ENCODE measurements around the gene RBM33.

RBM33 gene

DNA sequence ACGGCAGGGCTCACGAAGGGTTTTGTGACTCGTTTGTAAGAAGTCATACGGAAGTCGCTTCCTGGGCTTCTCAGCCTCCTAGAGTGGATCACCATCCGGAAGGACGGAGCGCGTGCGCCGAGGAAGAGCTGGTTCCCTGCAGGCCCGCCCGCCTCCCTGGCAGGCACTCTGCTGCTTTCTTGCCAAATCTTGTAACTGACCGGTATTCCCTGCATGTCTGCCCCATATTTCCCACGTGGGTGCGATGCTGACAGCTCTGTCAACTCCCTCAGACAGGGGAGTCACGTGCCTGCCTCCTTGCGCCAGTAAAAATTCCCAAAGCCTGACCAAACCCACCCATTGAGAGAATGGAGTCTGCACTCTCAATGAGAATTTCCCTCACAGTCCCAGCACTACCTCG, 155.1 kb downstream of the RBM33 start:
- DNase-seq, result no peak
- Mint-ChIP-seq H3K36me3 (ENCODE audit: low read depth) (no peaks in the 10 kb centered on the region), H3K9me3 (peaks cover 4% of the 10 kb centered on the region), H3K4me3 (no peak overlapping the region), H3K27ac (no peak overlapping the region), H3K27me3 (ENCODE audit: low read depth, poor library complexity) (peaks cover 91% of the 10 kb centered on the region), H3K4me1 (peaks cover 4% of the 10 kb centered on the region)
- TF ChIP-seq, protein P1, sequence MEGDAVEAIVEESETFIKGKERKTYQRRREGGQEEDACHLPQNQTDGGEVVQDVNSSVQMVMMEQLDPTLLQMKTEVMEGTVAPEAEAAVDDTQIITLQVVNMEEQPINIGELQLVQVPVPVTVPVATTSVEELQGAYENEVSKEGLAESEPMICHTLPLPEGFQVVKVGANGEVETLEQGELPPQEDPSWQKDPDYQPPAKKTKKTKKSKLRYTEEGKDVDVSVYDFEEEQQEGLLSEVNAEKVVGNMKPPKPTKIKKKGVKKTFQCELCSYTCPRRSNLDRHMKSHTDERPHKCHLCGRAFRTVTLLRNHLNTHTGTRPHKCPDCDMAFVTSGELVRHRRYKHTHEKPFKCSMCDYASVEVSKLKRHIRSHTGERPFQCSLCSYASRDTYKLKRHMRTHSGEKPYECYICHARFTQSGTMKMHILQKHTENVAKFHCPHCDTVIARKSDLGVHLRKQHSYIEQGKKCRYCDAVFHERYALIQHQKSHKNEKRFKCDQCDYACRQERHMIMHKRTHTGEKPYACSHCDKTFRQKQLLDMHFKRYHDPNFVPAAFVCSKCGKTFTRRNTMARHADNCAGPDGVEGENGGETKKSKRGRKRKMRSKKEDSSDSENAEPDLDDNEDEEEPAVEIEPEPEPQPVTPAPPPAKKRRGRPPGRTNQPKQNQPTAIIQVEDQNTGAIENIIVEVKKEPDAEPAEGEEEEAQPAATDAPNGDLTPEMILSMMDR (IDR thresholded peaks at IDR 0.05), result no peak

DNA sequence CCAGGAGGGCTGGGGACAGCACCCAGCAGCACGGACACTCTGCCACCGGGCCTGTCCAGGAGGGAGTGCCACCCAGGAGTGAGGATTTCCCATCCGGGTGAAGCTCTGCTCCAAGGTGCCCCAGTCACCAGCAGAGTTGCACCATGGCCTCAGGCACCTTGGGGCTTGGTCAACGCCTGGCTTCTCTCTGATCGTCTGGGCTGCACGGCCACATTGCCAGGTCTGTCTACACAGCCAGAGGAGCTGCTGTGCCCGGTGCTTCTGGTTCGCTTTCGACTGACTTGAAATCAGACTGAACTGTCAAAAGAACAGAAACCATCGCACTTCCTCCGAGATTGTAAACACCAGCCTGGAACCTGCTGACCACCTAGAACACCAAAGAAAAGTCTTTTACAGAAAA, 155.8 kb downstream of the RBM33 start:
- no peak overlapping the region for H3K27ac Mint-ChIP-seq
- no peaks in the 10 kb centered on the region for H3K36me3 Mint-ChIP-seq (ENCODE audit: low read depth)
- DNase-seq, result no peak
- TF ChIP-seq, protein P1 (IDR thresholded peaks at IDR 0.05), result no peak
- peaks cover 4% of the 10 kb centered on the region for H3K4me1 Mint-ChIP-seq
- peaks cover 89% of the 10 kb centered on the region for H3K27me3 Mint-ChIP-seq (ENCODE audit: low read depth, poor library complexity)
- H3K4me3 Mint-ChIP-seq, result no peak overlapping the region
- peaks cover 4% of the 10 kb centered on the region for H3K9me3 Mint-ChIP-seq

DNA sequence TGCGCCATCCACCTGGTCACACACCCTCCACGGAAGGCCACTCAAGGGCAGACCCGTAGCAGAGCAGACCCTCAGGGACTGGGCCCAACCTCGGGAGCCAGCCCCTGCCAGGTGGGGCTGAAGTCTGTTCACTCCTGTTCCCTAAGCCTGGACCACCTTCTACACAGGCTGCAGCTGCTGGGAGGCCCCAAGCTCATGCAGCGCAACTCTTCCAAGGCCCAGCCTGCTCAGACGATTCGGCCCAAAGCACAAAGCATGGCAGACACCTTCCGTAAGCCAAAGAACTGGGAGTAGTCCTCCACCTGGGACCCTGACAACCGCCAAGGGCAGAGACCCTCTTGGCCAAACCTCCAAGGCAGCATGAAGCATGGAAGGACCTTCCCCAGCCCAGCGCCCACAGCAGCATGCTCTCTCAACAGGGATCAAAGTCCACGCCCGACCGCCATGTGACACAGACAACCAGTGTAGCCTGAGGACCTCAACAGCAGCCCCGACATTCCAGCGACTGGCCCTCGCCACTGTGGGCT, 156.3 kb downstream of the RBM33 start:
- Mint-ChIP-seq H3K36me3 (ENCODE audit: low read depth) (no peaks in the 10 kb centered on the region), H3K27ac (no peak overlapping the region), H3K27me3 (ENCODE audit: low read depth, poor library complexity) (peaks cover 89% of the 10 kb centered on the region), H3K4me1 (peaks cover 4% of the 10 kb centered on the region), H3K4me3 (no peak overlapping the region), H3K9me3 (peaks cover 4% of the 10 kb centered on the region)
- DNase-seq, result no peak
- TF ChIP-seq, protein P1 (IDR thresholded peaks at IDR 0.05), result no peak

DNA sequence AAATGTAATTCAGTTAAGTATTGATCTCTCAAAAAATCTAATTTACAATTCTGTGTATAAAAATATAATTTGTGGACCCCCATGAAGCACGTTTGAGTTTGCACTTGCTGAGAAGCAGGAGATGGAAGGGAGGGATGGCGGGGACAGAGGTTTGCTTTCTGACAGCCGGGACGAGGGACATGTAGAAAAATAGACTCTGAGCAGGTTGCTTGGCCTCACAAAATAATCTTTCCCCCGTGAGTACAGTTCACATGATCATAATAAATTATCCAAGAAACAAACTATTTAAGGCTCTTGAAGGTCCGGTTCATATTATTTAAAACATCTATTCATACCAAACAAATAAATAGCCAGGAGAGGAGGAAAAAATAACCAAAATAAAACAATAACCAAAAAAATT, 157.8 kb downstream of the RBM33 start:
- TF ChIP-seq, protein P1 (IDR thresholded peaks at IDR 0.05), result no peak
- Mint-ChIP-seq H3K9me3 (peaks cover 4% of the 10 kb centered on the region), H3K4me3 (peak overlapping the region; percentile 65), H3K27ac (no peak overlapping the region), H3K4me1 (peaks cover 12% of the 10 kb centered on the region), H3K36me3 (ENCODE audit: low read depth) (no peaks in the 10 kb centered on the region), H3K27me3 (ENCODE audit: low read depth, poor library complexity) (peaks cover 92% of the 10 kb centered on the region)
- DNase-seq, result no peak

DNA sequence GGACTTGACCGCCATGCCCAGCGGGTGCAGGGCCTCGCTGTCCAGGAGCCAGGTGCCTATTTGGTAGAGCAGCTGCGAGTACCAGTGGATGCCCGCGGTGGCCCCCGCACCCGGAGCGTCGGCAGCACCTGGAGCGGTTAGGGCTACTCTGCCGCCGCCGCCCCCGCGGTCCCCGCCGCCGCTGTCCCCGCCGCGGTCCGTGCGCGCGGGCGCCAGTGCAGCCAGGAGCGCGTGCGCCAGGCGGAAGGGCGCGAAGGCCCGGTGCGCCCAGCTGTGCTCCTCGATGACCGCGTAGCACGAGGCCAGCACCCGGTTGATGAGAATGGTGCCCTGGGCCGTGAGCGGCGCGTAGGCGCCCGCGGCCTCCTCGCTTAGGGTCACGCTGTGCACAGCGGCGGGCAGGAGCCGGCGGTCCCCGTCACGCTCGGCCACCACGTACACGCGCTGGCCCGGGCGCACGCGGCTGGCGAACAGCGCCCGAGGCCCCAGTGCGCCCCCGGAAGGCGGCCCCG, 158.5 kb downstream of the RBM33 start:
- Mint-ChIP-seq H3K9me3 (peaks cover 4% of the 10 kb centered on the region), H3K36me3 (ENCODE audit: low read depth) (no peaks in the 10 kb centered on the region), H3K27me3 (ENCODE audit: low read depth, poor library complexity) (peaks cover 97% of the 10 kb centered on the region), H3K4me3 (no peak overlapping the region), H3K27ac (no peak overlapping the region), H3K4me1 (peaks cover 19% of the 10 kb centered on the region)
- TF ChIP-seq, protein P1 (IDR thresholded peaks at IDR 0.05), result no peak
- no peak for DNase-seq

All from nephron progenitor cell (in vitro differentiated cells).